HG03066 (cell line): ENCODE data around the gene MAP3K12.
A peak's percentile ranks its signal among the peaks of the same experiment; 100 is the strongest.
"Not testable (repeated sequence)": the region's sequence is repeated elsewhere in the genome, so short reads cannot be mapped to it uniquely, and the experiment has no call there.

Source experiments
- ATAC-seq: cut with Tn5 transposase; IDR thresholded peaks from one replicate; pipeline ENCODE4 v1.9.1; 2021; ENCODE audit warnings: low read depth; ENCODE audit not compliant: unreplicated experiment

MAP3K12 gene

GRCh38 chr12:53450936-53451335 is 48.3 kb downstream of the MAP3K12 start:
- ATAC-seq = no peak

- ATAC-seq = not testable (repeated sequence)
These were observed 54.5 kb downstream of the MAP3K12 start for GRCh38 chr12:53444593-53445325.

- no peak for ATAC-seq
These were observed 55.3 kb downstream of the MAP3K12 start for GRCh38 chr12:53443955-53444354.

GRCh38 chr12:53441040-53441833 is 58.0 kb downstream of the MAP3K12 start, which contains the start of gene PRR13:
Gene PRR13 (plus strand): TSS chr12:53441734. CDS start chr12:53442715, 981 bp downstream.
- ATAC-seq = peak; percentile 95

GRCh38 chr12:53439582-53439981 is 59.7 kb downstream of the MAP3K12 start:
- ATAC-seq = not testable (repeated sequence)

GRCh38 chr12:53435326-53435725 is 63.9 kb downstream of the MAP3K12 start:
- ATAC-seq = not testable (repeated sequence)

GRCh38 chr12:53431187-53431586 is 68.1 kb downstream of the MAP3K12 start:
- no peak for ATAC-seq

- ATAC-seq = no peak
These were observed 69.1 kb downstream of the MAP3K12 start for GRCh38 chr12:53430116-53430515.
